Mucosa of descending colon (tissue), 3 donors: Measurements from ENCODE around the gene CD101. TPM values are rescaled to one million over a fixed set of nuclear protein-coding genes. Genes with fewer than 3 reads are reported as not detected.

Source experiments
- ATAC-seq: fragments of 200-7000 bp; cut with Tn5 transposase; one replicate; pipeline ENCODE4 v1.9.1; 2020; ENCODE audit warnings: mild to moderate bottlenecking, moderate library complexity
- DNase-seq, 3 donors: peaks; one replicate each; pipeline ENCODE4 v3.0.0-alpha.2; 2020
- H3K36me3 ChIP-seq: fragments of 200-600 bp; one replicate; pipeline ENCODE4 v1.8.0; 2021; ENCODE audit warnings: low read depth, mild to moderate bottlenecking
- H3K4me1 ChIP-seq: fragments of 200-600 bp; one replicate; pipeline ENCODE4 v1.8.0; 2021; ENCODE audit warnings: low read depth, mild to moderate bottlenecking
- H3K4me3 ChIP-seq: fragments of 200-600 bp; one replicate; pipeline ENCODE4 v1.8.0; 2021; ENCODE audit warnings: mild to moderate bottlenecking
- H3K9me3 ChIP-seq: fragments of 200-600 bp; one replicate; pipeline ENCODE4 v1.8.0; 2021; ENCODE audit warnings: mild to moderate bottlenecking
- CTCF ChIP-seq: fragments of 200-600 bp; IDR thresholded peaks from one replicate; pipeline ENCODE4 v1.8.0; 2022; ENCODE audit warnings: antibody characterized with exemption, mild to moderate bottlenecking
- intact Hi-C, 2 donors: fragments of 100-400 bp; cut with DNase I in 1 of 2; cut with micrococcal nuclease in 1 of 2; formaldehyde crosslinking; loops; one replicate each; pipeline versions ENCODE4 v1.11.0 to v1.11.1; 2022; cut with DNase I, micrococcal nuclease
- total RNA-seq, 3 donors: library from RNA; stranded (reverse); fragmentation: NEBNext Ultra II Directional in 2 of 3; extraction: Animal tissue kit (Norgen Biotek cat#: 25700) in 2 of 3; gene quantifications; one replicate each; pipeline versions ENCODE4 v1.2.1 to v1.2.4, GENCODE V29; 2021 to 2023
- donor health status: DM: no; HTN: no; CAD: no; lungs with moderate emphysema.
- donor health status: DM: no; HTN: no; CAD: no.
- donor health status: DM: no; HTN: yes; CAD: no.

CD101 gene
- total RNA-seq, 3 donors from 2014 or later, result 4.6 to 6.1 (median 4.7) TPM

- Histone ChIP-seq H3K36me3 (no peaks in the 10 kb centered on the region), H3K4me1 (no peaks in the 10 kb centered on the region), H3K4me3 (no peak overlapping the region), H3K9me3 (no peaks in the 10 kb centered on the region)
- TF ChIP-seq CTCF, result no peak
- peak; percentile 82 for ATAC-seq
- intact Hi-C loops, result loop anchor here (5.0 to 10.0 kb wide), 4 partner anchors 61 to 492 kb away; partner anchors contain the start of gene CD58 (in 1 of the 2)
- peak in 2 of 3 donors; percentile 42 to 59 for DNase-seq
Measured at GRCh38 chr1:117066367-117066766, 64.8 kb downstream of the CD101 start.

GRCh38 chr1:117067533-117068370 lies 66.2 kb downstream of the CD101 start:
- Histone ChIP-seq H3K36me3 (no peaks in the 10 kb centered on the region), H3K4me3 (no peak overlapping the region), H3K9me3 (no peaks in the 10 kb centered on the region), H3K4me1 (no peaks in the 10 kb centered on the region)
- ATAC-seq, result peak; percentile 91
- intact Hi-C loops, result loop anchor here (5.0 to 10.0 kb wide), 4 partner anchors 60 to 493 kb away; partner anchors contain the start of gene CD58 (in 1 of the 2)
- TF ChIP-seq CTCF, result peak; percentile 55
- peak in 2 of 3 donors; percentile 42 to 48 for DNase-seq

GRCh38 chr1:117068580-117068979 lies 67.0 kb downstream of the CD101 start:
- ATAC-seq, result no peak
- no peak for TF ChIP-seq CTCF
- intact Hi-C loops, result loop anchor here (5.0 to 10.0 kb wide), 4 partner anchors 59 to 494 kb away; partner anchors contain the start of gene CD58 (in 1 of the 2)

GRCh38 chr1:117069220-117069844 lies 67.8 kb downstream of the CD101 start:
- Histone ChIP-seq H3K4me3 (no peak overlapping the region), H3K36me3 (no peaks in the 10 kb centered on the region), H3K4me1 (no peaks in the 10 kb centered on the region), H3K9me3 (no peaks in the 10 kb centered on the region)
- intact Hi-C loops, result loop anchor here (5.0 to 10.0 kb wide), 4 partner anchors 58 to 495 kb away; partner anchors contain the start of gene CD58 (in 1 of the 2)
- ATAC-seq (no peak), DNase-seq (no peak)
- TF ChIP-seq CTCF, result no peak

More at GRCh38 chr1:117068580-117068979, 67.0 kb downstream of the CD101 start:
- H3K36me3 ChIP-seq, result no peaks in the 10 kb centered on the region
- H3K9me3 ChIP-seq, result no peaks in the 10 kb centered on the region
- H3K4me1 ChIP-seq, result no peaks in the 10 kb centered on the region
- DNase-seq, result no peak
- H3K4me3 ChIP-seq, result no peak overlapping the region

GRCh38 chr1:117070124-117070523 lies 68.6 kb downstream of the CD101 start:
- no peak for DNase-seq
- ATAC-seq, result no peak
- Histone ChIP-seq H3K4me3 (no peak overlapping the region), H3K9me3 (no peaks in the 10 kb centered on the region), H3K36me3 (no peaks in the 10 kb centered on the region), H3K4me1 (no peaks in the 10 kb centered on the region)
- TF ChIP-seq CTCF, result no peak
- intact Hi-C loops, result no loop called here
